Osteoblast (primary cell): ENCODE measurements around the gene MCCC1. TPM values are rescaled to one million over a fixed set of nuclear protein-coding genes. Genes with fewer than 3 reads are reported as not detected.
"Not testable (repeated sequence)": the region's sequence is repeated elsewhere in the genome, so short reads cannot be mapped to it uniquely, and the experiment has no call there.

Experiments used
- DNase-seq: peaks from one replicate; pipeline ENCODE4 v3.0.0; 2011; ENCODE audit warnings: low spot score, mixed read lengths; ENCODE audit not compliant: insufficient read length; ENCODE audit errors: missing footprints
- H2AFZ ChIP-seq: 2 replicates; pipeline ENCODE4 v1.6.0; 2011; ENCODE audit warnings: mild to moderate bottlenecking, low read length
- H3K27ac ChIP-seq: 2 replicates; pipeline ENCODE4 v1.5.1; 2011; ENCODE audit warnings: mild to moderate bottlenecking, low read depth, low read length, moderate library complexity
- H3K27me3 ChIP-seq: 2 replicates; pipeline ENCODE4 v1.6.0; 2012; ENCODE audit warnings: mild to moderate bottlenecking, control low read depth, inconsistent platforms, low read length, moderate library complexity; ENCODE audit not compliant: insufficient read depth
- H3K36me3 ChIP-seq: 2 replicates; pipeline ENCODE4 v1.5.1; 2011; ENCODE audit warnings: mild to moderate bottlenecking, low read length, control low read depth, moderate library complexity; ENCODE audit not compliant: insufficient read depth
- H3K4me1 ChIP-seq: 2 replicates; pipeline ENCODE4 v1.5.1; 2011; ENCODE audit warnings: mild to moderate bottlenecking, low read length, control low read depth, moderate library complexity; ENCODE audit not compliant: insufficient read depth
- H3K4me2 ChIP-seq: 2 replicates; pipeline ENCODE4 v1.6.0; 2011; ENCODE audit warnings: mild to moderate bottlenecking, low read length; ENCODE audit not compliant: insufficient read depth
- H3K4me3 ChIP-seq: fragments of 200-600 bp; sonication (generic); 3 replicates; pipeline ENCODE4 v1.5.1; 2012; ENCODE audit warnings: mild to moderate bottlenecking, low read length, inconsistent platforms; ENCODE audit not compliant: insufficient read depth
- H3K79me2 ChIP-seq: 2 replicates; pipeline ENCODE4 v1.6.0; 2012; ENCODE audit warnings: mild to moderate bottlenecking, low read length, control low read depth, inconsistent platforms; ENCODE audit not compliant: insufficient read depth
- H3K9me3 ChIP-seq: 2 replicates; pipeline ENCODE4 v1.5.1; 2011; ENCODE audit warnings: low read depth, low read length, control low read depth
- H4K20me1 ChIP-seq: 2 replicates; pipeline ENCODE4 v1.6.0; 2012; ENCODE audit warnings: mild to moderate bottlenecking, low read length, control low read depth; ENCODE audit not compliant: insufficient read depth
- CTCF ChIP-seq: IDR thresholded peaks from 2 replicates; pipeline ENCODE4 v1.5.1; 2011; ENCODE audit warnings: mild to moderate bottlenecking, low read depth, low read length, moderate library complexity; ENCODE audit errors: extremely low read depth
- total RNA-seq: library from RNA; depleted of rRNA; stranded (reverse); fragments of >200 nt; gene quantifications from 2 replicates; pipeline ENCODE4 v1.2.3, GENCODE V29; 2012

MCCC1 gene
- total RNA-seq, 1 donor = 20.6 TPM

GRCh38 chr3:183073839-183074238, 25.5 kb downstream of the MCCC1 start:
- H3K27ac ChIP-seq = peak overlapping the region; percentile 7
- H4K20me1 ChIP-seq = no peaks in the 10 kb centered on the region
- DNase-seq = no peak
- no peak for TF ChIP-seq CTCF
- no peaks in the 10 kb centered on the region for H3K79me2 ChIP-seq
- no peaks in the 10 kb centered on the region for H3K4me1 ChIP-seq
- H3K36me3 ChIP-seq = peaks cover 25% of the 10 kb centered on the region
- H3K9me3 ChIP-seq = no peaks in the 10 kb centered on the region
- H2AFZ ChIP-seq = no peak overlapping the region
- peak overlapping the region; percentile 23 for H3K4me2 ChIP-seq
- no peaks in the 10 kb centered on the region for H3K27me3 ChIP-seq
- H3K4me3 ChIP-seq = no peak overlapping the region

GRCh38 chr3:183070892-183071291, 28.4 kb downstream of the MCCC1 start:
- no peak overlapping the region for H2AFZ ChIP-seq
- H4K20me1 ChIP-seq = no peaks in the 10 kb centered on the region
- H3K79me2 ChIP-seq = no peaks in the 10 kb centered on the region
- H3K36me3 ChIP-seq = peaks cover 27% of the 10 kb centered on the region
- no peak overlapping the region for H3K4me3 ChIP-seq
- no peak overlapping the region for H3K4me2 ChIP-seq
- no peak for TF ChIP-seq CTCF
- no peak overlapping the region for H3K27ac ChIP-seq
- H3K4me1 ChIP-seq = no peaks in the 10 kb centered on the region
- no peaks in the 10 kb centered on the region for H3K27me3 ChIP-seq
- DNase-seq = no peak
- no peaks in the 10 kb centered on the region for H3K9me3 ChIP-seq

GRCh38 chr3:183069086-183069485, 30.2 kb downstream of the MCCC1 start:
- Histone ChIP-seq H3K4me3 (no peak overlapping the region), H4K20me1 (no peaks in the 10 kb centered on the region), H3K36me3 (peaks cover 27% of the 10 kb centered on the region), H3K79me2 (no peaks in the 10 kb centered on the region), H3K4me2 (no peak overlapping the region), H2AFZ (no peak overlapping the region), H3K27ac (no peak overlapping the region), H3K27me3 (no peaks in the 10 kb centered on the region), H3K4me1 (no peaks in the 10 kb centered on the region), H3K9me3 (no peaks in the 10 kb centered on the region)
- DNase-seq = no peak
- TF ChIP-seq CTCF = no peak

- H3K79me2 ChIP-seq = not testable (repeated sequence)
Measured at GRCh38 chr3:183066891-183067290, 32.4 kb downstream of the MCCC1 start.

GRCh38 chr3:183064475-183064874, 34.8 kb downstream of the MCCC1 start:
- H3K27ac ChIP-seq = no peak overlapping the region
- no peak overlapping the region for H2AFZ ChIP-seq
- no peaks in the 10 kb centered on the region for H3K9me3 ChIP-seq
- no peak for DNase-seq
- H3K36me3 ChIP-seq = peaks cover 3% of the 10 kb centered on the region
- H3K4me3 ChIP-seq = no peak overlapping the region
- TF ChIP-seq CTCF = no peak
- no peaks in the 10 kb centered on the region for H3K27me3 ChIP-seq
- H3K79me2 ChIP-seq = no peaks in the 10 kb centered on the region
- H4K20me1 ChIP-seq = no peaks in the 10 kb centered on the region
- peaks cover 4% of the 10 kb centered on the region for H3K4me1 ChIP-seq
- no peak overlapping the region for H3K4me2 ChIP-seq

More at GRCh38 chr3:183066891-183067290, 32.4 kb downstream of the MCCC1 start:
- not testable (repeated sequence) for H2AFZ ChIP-seq, H3K27me3 ChIP-seq, H3K4me1 ChIP-seq, H3K27ac ChIP-seq, H4K20me1 ChIP-seq, H3K4me2 ChIP-seq, DNase-seq, H3K9me3 ChIP-seq, H3K4me3 ChIP-seq
- peaks cover 25% of the 10 kb centered on the region for H3K36me3 ChIP-seq
